ENCODE data around the gene NTN4.

DNA sequence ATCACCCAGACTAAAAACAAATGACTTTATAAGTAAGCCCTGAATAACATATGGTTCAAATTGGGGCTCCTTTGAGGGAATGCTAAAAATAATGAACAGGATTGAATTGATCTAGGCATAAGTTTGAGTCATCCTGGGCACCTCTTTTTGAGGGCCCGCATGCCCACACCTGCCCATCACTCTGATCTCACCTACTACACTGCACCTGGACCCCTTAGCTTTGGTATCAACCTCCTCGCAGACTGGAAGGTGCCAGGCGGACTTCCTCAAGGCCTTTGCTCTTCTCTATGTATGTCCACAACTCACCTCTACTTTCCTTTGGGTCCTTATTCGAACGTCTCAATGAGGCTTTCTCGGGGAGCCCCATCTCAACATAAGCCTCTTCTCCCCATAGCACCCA is 17.2 kb downstream of the NTN4 start:
- TF ChIP-seq, protein P1, sequence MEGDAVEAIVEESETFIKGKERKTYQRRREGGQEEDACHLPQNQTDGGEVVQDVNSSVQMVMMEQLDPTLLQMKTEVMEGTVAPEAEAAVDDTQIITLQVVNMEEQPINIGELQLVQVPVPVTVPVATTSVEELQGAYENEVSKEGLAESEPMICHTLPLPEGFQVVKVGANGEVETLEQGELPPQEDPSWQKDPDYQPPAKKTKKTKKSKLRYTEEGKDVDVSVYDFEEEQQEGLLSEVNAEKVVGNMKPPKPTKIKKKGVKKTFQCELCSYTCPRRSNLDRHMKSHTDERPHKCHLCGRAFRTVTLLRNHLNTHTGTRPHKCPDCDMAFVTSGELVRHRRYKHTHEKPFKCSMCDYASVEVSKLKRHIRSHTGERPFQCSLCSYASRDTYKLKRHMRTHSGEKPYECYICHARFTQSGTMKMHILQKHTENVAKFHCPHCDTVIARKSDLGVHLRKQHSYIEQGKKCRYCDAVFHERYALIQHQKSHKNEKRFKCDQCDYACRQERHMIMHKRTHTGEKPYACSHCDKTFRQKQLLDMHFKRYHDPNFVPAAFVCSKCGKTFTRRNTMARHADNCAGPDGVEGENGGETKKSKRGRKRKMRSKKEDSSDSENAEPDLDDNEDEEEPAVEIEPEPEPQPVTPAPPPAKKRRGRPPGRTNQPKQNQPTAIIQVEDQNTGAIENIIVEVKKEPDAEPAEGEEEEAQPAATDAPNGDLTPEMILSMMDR (IDR thresholded peaks at IDR 0.05) = no peak
- TF ChIP-seq POLR2A (IDR thresholded peaks at IDR 0.05) = no peak
